PC-3 (cell line): ENCODE measurements around the gene IL18R1. TPM values are rescaled to one million over a fixed set of nuclear protein-coding genes. Genes with fewer than 3 reads are reported as not detected.

Experiments used
- ATAC-seq: fragments of 200-7000 bp; cut with Tn5 transposase; 2 replicates; pipeline ENCODE4 v1.9.1; 2020; ENCODE audit warnings: mild to moderate bottlenecking, moderate library complexity
- BruUV-seq: library from RNA; stranded (reverse); fragments of 400-500 nt; replicated peaks from 2 replicates; lab custom pipeline; 2021; lab: Mats Ljungman, UMichigan
- CTCF ChIA-PET: fragments of 300-600 bp; sonication (Branson Sonifier 250); formaldehyde crosslinking; loops from one replicate; lab custom pipeline; 2022; ENCODE audit warnings: antibody characterized with exemption; lab: Charles Lee
- POLR2A ChIA-PET: fragments of 300-600 bp; sonication (Branson Sonifier 250); formaldehyde crosslinking; loops from one replicate; lab custom pipeline; 2022; ENCODE audit warnings: antibody characterized with exemption; ENCODE audit not compliant: unreplicated experiment; lab: Charles Lee
- DNase-seq: peaks from one replicate; pipeline ENCODE4 v3.0.0-alpha.2; 2015
- H2AFZ ChIP-seq: fragments of 300-600 bp; sonication (generic); 2 replicates; pipeline ENCODE4 v1.6.0; 2016; ENCODE audit warnings: antibody characterized with exemption, low read length
- H3F3A ChIP-seq: fragments of 300-600 bp; sonication (generic); one replicate; pipeline ENCODE4 v1.6.0; 2017; ENCODE audit warnings: antibody characterized with exemption, low read length, control low read depth, mild to moderate bottlenecking; ENCODE audit not compliant: unreplicated experiment
- H3K27ac ChIP-seq: fragments of 300-600 bp; sonication (generic); 2 replicates; pipeline ENCODE4 v1.5.1; 2016; ENCODE audit warnings: mild to moderate bottlenecking, low read length
- H3K27me3 ChIP-seq: fragments of 300-600 bp; sonication (generic); 2 replicates; pipeline ENCODE4 v1.6.1; 2016; ENCODE audit warnings: low read length, mixed read lengths
- H3K36me3 ChIP-seq: fragments of 300-600 bp; sonication (generic); 2 replicates; pipeline ENCODE4 v1.6.1; 2016; ENCODE audit warnings: low read depth, mixed run types, low read length, mixed read lengths
- H3K4me1 ChIP-seq: fragments of 300-600 bp; sonication (generic); 2 replicates; pipeline ENCODE4 v1.5.1; 2016; ENCODE audit warnings: low read length; ENCODE audit not compliant: insufficient read depth
- H3K4me2 ChIP-seq: fragments of 300-600 bp; sonication (generic); 2 replicates; pipeline ENCODE4 v1.6.0; 2016; ENCODE audit warnings: low read length
- H3K4me3 ChIP-seq: fragments of 300-600 bp; sonication (generic); 2 replicates; pipeline ENCODE4 v1.5.1; 2016; ENCODE audit warnings: mild to moderate bottlenecking, low read length, mixed read lengths
- H3K79me2 ChIP-seq: fragments of 300-600 bp; sonication (generic); 2 replicates; pipeline ENCODE4 v1.6.1; 2017; ENCODE audit warnings: low read length, mixed read lengths
- H3K9ac ChIP-seq: fragments of 300-600 bp; sonication (generic); 2 replicates; pipeline ENCODE4 v1.6.0; 2016; ENCODE audit warnings: mild to moderate bottlenecking, low read length
- H3K9me2 ChIP-seq: fragments of 300-600 bp; sonication (generic); replicated peaks from 2 replicates; pipeline ENCODE4 v1.6.1; 2016; ENCODE audit warnings: mixed run types, low read length, mixed read lengths
- H3K9me3 ChIP-seq: fragments of 300-600 bp; sonication (generic); 2 replicates; pipeline ENCODE4 v1.6.1; 2016; ENCODE audit warnings: low read length, mixed read lengths
- H4K20me1 ChIP-seq: fragments of 300-600 bp; sonication (generic); 2 replicates; pipeline ENCODE4 v1.6.1; 2016; ENCODE audit warnings: low read length, mixed read lengths
- EZH2 ChIP-seq: fragments of 300-600 bp; sonication (generic); IDR thresholded peaks from one replicate; pipeline ENCODE4 v1.6.1; 2017; ENCODE audit warnings: antibody characterized with exemption, mild to moderate bottlenecking, low read length; ENCODE audit not compliant: unreplicated experiment
- EZH2phosphoT487 ChIP-seq: fragments of 300-600 bp; sonication (generic); IDR thresholded peaks from 2 replicates; pipeline ENCODE4 v1.6.1; 2018; ENCODE audit warnings: mild to moderate bottlenecking, antibody characterized with exemption, low read length, borderline replicate concordance
- intact Hi-C: fragments of 100-400 bp; cut with micrococcal nuclease; formaldehyde crosslinking; loops from 2 replicates; pipeline ENCODE4 v1.9.0; 2023
- total RNA-seq: library from RNA; depleted of rRNA; stranded (reverse); fragments of >200 nt; gene quantifications from 2 replicates; pipeline ENCODE4 v1.2.3, GENCODE V29; 2014
- TF ChIP-seq, protein P1 (sequence below): fragments of 300-600 bp; sonication (generic); conservative IDR thresholded peaks from 2 replicates; pipeline ENCODE4 v1.5.1; 2017; ENCODE audit warnings: antibody characterized with exemption, low read depth, mild to moderate bottlenecking, low read length

The IL18R1 gene
- total RNA-seq, 1 experiment from 2014 or later: 1.2 TPM

DNA sequence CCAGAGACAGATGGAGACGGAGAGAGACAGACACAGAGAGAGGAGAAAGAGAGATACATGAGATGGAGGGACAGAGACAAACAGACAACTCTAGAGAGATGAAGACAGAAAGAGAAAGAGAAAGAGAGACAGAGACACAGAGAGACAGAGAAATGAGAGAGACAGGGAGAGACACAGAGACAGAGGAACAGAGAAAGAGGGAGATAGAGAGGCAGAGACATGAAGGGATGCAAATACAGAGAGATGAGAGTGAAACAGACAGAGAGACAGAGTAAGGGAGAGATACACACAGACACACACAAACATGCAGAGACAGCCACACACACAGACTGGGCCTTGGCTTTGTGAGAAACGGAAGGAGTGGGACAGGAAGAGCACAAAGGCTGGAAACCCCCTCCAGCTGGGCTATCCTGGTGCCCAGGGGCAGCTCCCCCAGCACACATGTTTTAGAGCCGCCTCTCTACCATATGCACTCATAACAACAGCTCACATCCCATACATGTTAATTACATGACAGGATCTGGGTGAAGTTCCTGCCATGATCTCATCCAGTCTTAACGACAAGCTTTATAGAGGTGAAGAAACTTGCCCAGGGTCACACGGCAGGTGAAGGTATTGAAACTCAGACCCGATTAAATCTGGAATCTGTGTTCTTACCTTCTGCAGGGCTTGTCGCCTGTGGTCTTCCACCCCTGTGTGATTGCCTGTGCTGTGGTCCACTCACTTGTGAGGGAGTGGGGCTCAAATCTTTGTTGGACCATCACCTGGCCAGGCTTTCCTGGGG is 32.4 kb downstream of the IL18R1 start:
- no TSS peak for BruUV-seq
- Histone ChIP-seq H3K36me3 (peaks cover 4% of the 10 kb centered on the region; the same call in 1 of the 2 replicates), H3F3A (no peaks in the 10 kb centered on the region), H3K4me3 (no peak overlapping the region), H3K9me2 (no peaks in the 10 kb centered on the region), H3K4me2 (no peak overlapping the region), H3K9me3 (peaks cover 9% of the 10 kb centered on the region; the same call in 1 of the 2 replicates), H3K27ac (no peak overlapping the region), H2AFZ (no peak overlapping the region), H3K9ac (no peak overlapping the region), H3K79me2 (no peaks in the 10 kb centered on the region), H3K4me1 (no peaks in the 10 kb centered on the region), H4K20me1 (no peaks in the 10 kb centered on the region), H3K27me3 (no peaks in the 10 kb centered on the region)
- ChIA-PET POLR2A (no interaction called here), CTCF (no interaction called here)
- no peak for ATAC-seq
- no peak for DNase-seq
- intact Hi-C loops: no loop called here
- TF ChIP-seq EZH2 (no peak), EZH2phosphoT487 (no peak)
- TF ChIP-seq, protein P1, sequence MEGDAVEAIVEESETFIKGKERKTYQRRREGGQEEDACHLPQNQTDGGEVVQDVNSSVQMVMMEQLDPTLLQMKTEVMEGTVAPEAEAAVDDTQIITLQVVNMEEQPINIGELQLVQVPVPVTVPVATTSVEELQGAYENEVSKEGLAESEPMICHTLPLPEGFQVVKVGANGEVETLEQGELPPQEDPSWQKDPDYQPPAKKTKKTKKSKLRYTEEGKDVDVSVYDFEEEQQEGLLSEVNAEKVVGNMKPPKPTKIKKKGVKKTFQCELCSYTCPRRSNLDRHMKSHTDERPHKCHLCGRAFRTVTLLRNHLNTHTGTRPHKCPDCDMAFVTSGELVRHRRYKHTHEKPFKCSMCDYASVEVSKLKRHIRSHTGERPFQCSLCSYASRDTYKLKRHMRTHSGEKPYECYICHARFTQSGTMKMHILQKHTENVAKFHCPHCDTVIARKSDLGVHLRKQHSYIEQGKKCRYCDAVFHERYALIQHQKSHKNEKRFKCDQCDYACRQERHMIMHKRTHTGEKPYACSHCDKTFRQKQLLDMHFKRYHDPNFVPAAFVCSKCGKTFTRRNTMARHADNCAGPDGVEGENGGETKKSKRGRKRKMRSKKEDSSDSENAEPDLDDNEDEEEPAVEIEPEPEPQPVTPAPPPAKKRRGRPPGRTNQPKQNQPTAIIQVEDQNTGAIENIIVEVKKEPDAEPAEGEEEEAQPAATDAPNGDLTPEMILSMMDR: no peak

- H2AFZ ChIP-seq: no peak overlapping the region
- H3K4me1 ChIP-seq: no peaks in the 10 kb centered on the region
- H3F3A ChIP-seq: no peaks in the 10 kb centered on the region
- no peak for TF ChIP-seq EZH2
- no peak for TF ChIP-seq EZH2phosphoT487
- TF ChIP-seq, protein P1: no peak
- BruUV-seq: no TSS peak
- CTCF ChIA-PET: no interaction called here
- no peaks in the 10 kb centered on the region for H3K9me3 ChIP-seq
- peak; percentile 13 for DNase-seq
- H3K36me3 ChIP-seq: no peaks in the 10 kb centered on the region
- ATAC-seq: no peak
- intact Hi-C loops: no loop called here
- no peak overlapping the region for H3K27ac ChIP-seq
- POLR2A ChIA-PET: no interaction called here
- H3K9ac ChIP-seq: no peak overlapping the region
- no peak overlapping the region for H3K4me2 ChIP-seq
- H4K20me1 ChIP-seq: no peaks in the 10 kb centered on the region
- H3K9me2 ChIP-seq: no peaks in the 10 kb centered on the region
- H3K79me2 ChIP-seq: no peaks in the 10 kb centered on the region
- no peak overlapping the region for H3K4me3 ChIP-seq
- no peaks in the 10 kb centered on the region for H3K27me3 ChIP-seq
Measured at GRCh38 chr2:102391565-102391964, 36.0 kb downstream of the IL18R1 start.

- no peak overlapping the region for H2AFZ ChIP-seq
- H3K4me2 ChIP-seq: no peak overlapping the region
- ChIA-PET CTCF (no interaction called here), POLR2A (no interaction called here)
- DNase-seq (no peak), ATAC-seq (no peak)
- no peaks in the 10 kb centered on the region for H3K9me2 ChIP-seq
- H3K79me2 ChIP-seq: no peaks in the 10 kb centered on the region
- TF ChIP-seq, protein P1: no peak
- TF ChIP-seq EZH2phosphoT487 (no peak), EZH2 (no peak)
- intact Hi-C loops: no loop called here
- no peaks in the 10 kb centered on the region for H3K4me1 ChIP-seq
- no peaks in the 10 kb centered on the region for H3K9me3 ChIP-seq
- no peaks in the 10 kb centered on the region for H3K27me3 ChIP-seq
- H3F3A ChIP-seq: no peaks in the 10 kb centered on the region
- no TSS peak for BruUV-seq
- H3K27ac ChIP-seq: no peak overlapping the region
- no peaks in the 10 kb centered on the region for H4K20me1 ChIP-seq
- H3K4me3 ChIP-seq: no peak overlapping the region
- no peak overlapping the region for H3K9ac ChIP-seq
- H3K36me3 ChIP-seq: no peaks in the 10 kb centered on the region
Measured at GRCh38 chr2:102392096-102392495, 36.5 kb downstream of the IL18R1 start.
